ENCODE measurements around the gene ACSM2B.
"Not testable (repeated sequence)": the region's sequence is repeated elsewhere in the genome, so short reads cannot be mapped to it uniquely, and the experiment has no call there.

Gene ACSM2B, protein sequence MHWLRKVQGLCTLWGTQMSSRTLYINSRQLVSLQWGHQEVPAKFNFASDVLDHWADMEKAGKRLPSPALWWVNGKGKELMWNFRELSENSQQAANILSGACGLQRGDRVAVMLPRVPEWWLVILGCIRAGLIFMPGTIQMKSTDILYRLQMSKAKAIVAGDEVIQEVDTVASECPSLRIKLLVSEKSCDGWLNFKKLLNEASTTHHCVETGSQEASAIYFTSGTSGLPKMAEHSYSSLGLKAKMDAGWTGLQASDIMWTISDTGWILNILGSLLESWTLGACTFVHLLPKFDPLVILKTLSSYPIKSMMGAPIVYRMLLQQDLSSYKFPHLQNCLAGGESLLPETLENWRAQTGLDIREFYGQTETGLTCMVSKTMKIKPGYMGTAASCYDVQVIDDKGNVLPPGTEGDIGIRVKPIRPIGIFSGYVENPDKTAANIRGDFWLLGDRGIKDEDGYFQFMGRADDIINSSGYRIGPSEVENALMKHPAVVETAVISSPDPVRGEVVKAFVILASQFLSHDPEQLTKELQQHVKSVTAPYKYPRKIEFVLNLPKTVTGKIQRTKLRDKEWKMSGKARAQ

DNA sequence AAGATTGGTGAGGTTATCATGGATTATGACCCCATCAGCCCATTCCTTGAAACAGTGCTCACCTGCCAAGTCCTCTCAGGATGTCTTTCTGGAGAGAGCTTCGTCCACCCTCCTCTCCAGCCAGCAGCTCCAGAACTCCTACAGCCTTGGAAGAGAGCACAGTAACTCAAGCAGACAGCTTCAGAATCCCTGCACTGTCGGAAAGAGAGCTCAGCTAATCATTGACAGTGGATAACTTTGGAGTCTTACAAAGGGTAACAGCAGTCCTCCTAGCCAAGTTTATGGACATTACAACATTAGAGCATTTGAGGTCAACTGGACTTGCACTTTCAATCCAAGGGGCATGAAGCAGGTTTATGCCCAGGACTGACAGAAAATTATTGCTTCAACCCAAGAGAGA lies at the start of gene ACSM2B:
Gene ACSM2B (minus strand): TSS at position 223 of the 400 bp plus-strand sequence. CDS start 11,522 bp downstream, outside the sequence.
- not testable (repeated sequence) for DNase-seq (ENCODE audit: low read depth, low spot score); H3K27ac ChIP-seq

DNA sequence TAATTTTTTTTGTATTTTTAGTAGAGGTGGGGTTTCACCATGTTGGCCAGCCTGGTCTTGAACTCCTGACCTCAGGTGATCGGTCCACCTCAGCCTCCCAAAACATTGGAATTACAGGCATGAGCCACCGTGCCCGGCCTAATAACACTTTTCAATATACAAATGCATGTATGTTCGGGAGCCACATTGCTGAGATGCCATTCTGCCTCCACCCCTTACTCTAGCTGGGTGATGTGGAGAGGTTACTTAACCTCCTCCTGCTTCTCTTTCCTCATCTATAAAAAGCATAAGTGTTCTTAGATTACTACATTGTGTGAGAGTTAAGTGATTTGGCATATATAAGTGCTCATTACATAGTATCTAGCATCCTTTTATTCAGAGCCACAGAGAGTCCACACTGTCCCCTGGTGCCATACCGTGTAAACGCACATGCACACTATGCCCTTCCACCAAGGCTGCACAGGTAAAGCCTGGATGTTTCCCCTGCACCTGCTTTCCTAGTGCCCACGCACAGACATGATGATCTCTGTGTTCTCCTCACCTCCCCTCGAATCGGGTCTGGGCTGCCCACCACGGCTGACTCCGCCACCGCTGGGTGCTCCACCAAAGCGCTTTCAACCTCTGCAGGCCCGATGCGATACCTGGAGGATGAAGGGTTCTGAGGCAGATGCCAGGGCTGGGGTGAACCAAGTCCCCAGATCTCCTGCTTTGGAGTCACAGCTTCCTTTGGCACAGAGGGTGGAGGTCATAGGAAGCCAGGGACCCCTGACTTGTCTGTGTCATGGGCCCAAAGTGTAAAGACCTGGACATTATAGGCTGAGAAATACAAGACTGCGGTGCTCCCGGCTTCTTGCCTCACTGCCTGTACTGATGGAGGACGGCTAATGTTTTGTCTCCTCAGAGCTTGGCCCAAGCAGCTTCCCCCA lies 49.0 kb upstream of the ACSM2B start:
- no peak overlapping the region for H3K27ac ChIP-seq
- no peak for DNase-seq (ENCODE audit: low read depth, low spot score)

DNA sequence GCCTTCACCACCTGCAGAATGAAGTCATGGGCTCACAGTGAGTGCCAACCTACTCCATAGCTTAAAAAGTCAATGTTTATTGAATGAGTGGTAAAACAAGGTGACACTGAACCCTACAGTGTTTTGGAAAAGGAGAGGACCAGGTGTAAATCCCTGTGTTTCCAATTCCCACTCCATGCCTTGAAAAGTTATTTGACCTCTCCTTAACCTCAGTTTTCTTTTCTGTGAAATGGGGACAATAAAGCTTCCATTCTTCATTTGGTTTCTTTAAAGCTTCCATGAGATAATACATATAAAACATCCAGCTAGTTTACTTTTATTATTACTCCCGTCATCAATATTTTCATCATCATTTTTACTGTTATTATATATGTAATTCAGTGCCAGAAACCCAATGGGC lies 48.0 kb upstream of the ACSM2B start:
- no peak for DNase-seq (ENCODE audit: low read depth, low spot score)

DNA sequence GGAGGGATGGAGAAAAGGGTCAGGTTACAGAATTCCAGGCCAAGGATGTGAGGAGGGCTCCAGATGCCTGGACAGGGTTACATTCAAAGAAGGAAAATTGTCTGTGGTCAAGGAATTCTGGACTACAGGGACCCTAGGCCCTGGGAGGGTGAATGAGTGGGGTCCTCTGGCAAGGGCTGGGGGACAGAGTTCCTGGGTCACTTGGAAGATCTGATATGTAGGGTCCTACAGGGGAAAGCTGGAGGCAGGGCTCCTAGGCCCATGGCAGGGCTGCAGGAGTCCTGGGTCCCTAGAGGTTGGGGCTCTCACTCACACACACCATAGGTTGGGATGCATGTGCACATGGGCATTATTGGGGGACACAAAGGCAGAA lies 46.3 kb upstream of the ACSM2B start:
- DNase-seq (ENCODE audit: low read depth, low spot score), result no peak
- no peak overlapping the region for H3K27ac ChIP-seq

More for the DNA sequence above, 48.0 kb upstream of the ACSM2B start:
- H3K27ac ChIP-seq, result no peak overlapping the region

DNA sequence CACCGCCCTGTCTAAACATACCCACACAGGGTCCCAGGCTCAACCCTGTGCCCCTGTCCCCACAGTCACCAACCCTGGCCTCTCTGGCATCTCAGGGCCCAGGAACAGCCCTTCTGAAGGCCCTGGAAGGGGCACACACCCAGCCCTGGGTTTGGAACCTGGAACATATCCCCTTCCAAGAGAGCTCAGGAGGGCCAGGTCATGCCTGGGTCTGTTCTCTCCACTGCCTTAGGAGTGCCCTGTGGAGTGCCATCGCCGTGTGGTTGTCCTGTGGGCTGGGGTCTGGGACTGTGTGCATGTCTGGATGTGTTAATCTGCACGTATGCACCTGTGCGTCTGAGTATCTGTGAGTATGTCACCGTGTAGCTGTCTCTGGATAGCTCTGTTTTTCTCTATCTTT lies 45.2 kb upstream of the ACSM2B start:
- no peak overlapping the region for H3K27ac ChIP-seq
- no peak for DNase-seq (ENCODE audit: low read depth, low spot score)

DNA sequence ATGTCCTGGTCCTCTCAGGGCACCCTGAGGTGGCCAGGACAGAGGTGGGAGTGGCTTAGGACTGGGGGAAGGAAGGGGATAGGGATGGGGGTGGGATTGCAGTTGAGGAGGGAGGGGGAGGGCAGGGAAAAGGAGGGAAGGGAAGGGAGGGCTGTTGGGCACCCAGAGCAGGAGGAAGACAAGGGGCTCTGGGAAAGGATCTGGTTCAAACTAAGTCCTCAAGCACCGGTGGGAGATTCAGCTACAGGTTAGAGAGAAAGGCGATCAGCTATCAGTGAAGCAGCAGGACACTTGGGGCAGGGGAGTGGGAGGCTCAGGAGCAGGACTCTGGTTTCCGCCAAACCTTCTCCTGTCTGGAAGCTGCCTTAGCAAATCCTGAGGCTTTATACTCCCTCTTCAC lies 44.6 kb upstream of the ACSM2B start:
- no peak for DNase-seq (ENCODE audit: low read depth, low spot score)
- H3K27ac ChIP-seq, result no peak overlapping the region

DNA sequence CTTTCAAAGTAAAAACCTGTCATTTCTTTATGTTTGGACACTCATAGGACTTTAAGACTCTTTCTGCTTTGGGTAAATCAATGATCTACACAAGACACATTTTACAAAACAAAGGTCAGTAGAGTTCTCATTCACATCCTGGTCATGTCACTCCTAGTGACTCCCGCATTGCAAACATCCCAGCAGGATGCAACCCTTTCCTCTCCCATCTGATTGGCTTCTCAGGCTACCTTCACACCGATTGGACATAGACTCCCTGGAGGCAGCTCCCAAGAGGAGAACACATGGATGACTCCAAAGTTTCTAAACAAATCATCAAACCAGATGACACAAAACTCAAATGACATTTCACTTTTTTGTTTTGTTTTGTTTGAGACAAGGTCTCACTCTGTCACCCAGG lies 43.8 kb upstream of the ACSM2B start:
- no peak overlapping the region for H3K27ac ChIP-seq
- no peak for DNase-seq (ENCODE audit: low read depth, low spot score)

DNA sequence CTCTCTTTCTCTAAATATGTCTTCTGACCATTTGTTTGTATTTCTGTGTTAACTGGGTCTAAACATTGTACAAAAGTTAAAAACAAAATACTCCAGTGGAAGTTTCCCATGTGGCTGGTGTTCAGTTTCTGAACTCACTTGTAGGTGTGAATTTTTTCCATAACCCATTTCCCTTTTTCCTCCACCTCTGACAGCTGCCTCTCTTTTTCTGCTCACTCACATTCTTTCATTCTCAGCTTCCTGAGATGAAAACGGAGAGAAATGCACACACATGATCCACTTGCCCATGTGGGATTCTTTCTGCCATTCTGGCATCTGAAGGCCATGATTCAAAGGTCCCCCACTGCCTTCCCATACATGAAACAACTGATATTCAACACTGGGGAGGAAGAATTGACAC lies 41.1 kb upstream of the ACSM2B start:
- DNase-seq (ENCODE audit: low read depth, low spot score), result no peak
- no peak overlapping the region for H3K27ac ChIP-seq

DNA sequence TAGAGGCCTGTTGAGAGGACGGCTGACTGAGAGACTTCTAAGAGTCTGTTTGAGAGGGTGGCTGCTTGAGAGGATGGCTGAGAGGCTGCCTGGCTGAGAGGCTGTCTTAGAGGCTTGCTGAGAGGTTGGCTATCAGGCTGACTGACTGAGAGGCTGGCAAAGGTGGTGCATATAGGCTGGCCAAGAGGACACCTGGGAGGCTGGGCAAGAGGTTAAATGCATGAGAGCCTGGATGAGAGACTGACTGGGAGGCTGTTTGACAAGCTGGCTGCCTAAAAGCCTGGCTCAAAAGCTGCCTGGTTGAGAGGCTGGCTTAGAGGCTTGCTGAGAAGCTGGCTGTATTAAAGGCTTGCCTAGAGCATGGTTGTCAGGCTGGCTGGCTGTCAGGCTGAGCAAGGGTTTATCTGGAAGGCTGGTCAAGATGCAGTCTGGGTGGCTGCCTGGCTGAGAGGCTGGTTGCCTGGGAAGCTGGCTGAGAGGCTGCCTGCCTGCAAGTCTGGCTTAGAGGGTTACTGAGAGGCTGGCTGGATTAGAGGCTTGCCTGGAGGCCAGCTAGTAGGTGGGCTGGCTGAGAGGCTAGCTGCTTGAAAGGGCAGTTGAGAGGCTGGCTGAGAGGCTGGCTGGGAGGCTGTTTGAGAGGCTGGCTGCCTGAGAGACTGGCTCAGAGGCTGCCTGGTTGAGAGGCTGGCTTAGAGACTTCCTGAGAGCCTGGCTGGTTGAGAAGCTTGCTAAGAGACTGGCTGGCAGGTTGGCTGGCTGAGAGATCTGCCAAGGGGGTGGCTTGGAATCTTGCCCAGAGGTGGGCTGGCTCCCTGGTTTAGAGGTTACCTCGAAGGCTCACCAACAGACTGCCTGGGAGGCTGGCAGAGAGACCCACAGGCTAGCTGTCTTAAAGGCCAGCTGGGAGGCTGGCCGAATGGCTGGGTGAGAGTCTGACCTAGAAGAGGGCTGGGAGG lies 38.3 kb upstream of the ACSM2B start:
- no peak overlapping the region for H3K27ac ChIP-seq
- DNase-seq (ENCODE audit: low read depth, low spot score), result no peak

DNA sequence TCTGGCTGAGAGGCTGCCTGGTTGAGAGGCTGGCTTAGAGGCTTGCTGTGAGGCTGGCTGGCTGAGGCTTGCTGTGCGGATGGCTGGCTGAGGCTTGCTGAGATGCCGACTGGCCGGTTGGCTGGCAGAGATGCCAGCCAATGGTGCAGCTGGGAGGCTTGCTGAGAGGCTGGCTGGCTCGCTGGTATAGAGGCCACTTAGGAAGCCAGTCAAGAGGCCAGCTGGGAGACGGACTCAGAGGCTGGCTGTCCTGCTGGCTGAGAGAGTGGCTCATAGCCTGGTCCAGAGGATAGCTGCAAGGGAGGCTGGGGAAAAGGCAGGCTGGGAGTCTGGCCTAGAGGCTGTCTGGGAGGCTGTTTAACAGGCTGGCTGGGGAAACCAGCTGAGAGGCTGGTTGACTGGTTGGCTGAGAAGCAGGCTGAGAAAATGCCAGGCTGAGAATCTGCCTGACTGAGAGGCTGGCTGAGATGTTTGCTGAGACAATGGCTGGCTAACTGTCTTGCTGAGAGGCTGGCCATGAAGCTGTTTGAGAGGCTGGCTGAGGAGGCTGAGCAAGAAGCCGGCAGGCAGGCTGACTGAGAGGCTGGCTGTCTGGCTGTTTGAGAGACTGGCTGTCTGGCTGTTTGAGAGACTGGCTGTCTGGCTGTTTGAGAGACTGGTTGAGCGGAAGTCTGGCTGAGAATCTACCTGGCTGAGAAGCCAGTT lies 37.5 kb upstream of the ACSM2B start:
- DNase-seq (ENCODE audit: low read depth, low spot score), result no peak
- no peak overlapping the region for H3K27ac ChIP-seq

DNA sequence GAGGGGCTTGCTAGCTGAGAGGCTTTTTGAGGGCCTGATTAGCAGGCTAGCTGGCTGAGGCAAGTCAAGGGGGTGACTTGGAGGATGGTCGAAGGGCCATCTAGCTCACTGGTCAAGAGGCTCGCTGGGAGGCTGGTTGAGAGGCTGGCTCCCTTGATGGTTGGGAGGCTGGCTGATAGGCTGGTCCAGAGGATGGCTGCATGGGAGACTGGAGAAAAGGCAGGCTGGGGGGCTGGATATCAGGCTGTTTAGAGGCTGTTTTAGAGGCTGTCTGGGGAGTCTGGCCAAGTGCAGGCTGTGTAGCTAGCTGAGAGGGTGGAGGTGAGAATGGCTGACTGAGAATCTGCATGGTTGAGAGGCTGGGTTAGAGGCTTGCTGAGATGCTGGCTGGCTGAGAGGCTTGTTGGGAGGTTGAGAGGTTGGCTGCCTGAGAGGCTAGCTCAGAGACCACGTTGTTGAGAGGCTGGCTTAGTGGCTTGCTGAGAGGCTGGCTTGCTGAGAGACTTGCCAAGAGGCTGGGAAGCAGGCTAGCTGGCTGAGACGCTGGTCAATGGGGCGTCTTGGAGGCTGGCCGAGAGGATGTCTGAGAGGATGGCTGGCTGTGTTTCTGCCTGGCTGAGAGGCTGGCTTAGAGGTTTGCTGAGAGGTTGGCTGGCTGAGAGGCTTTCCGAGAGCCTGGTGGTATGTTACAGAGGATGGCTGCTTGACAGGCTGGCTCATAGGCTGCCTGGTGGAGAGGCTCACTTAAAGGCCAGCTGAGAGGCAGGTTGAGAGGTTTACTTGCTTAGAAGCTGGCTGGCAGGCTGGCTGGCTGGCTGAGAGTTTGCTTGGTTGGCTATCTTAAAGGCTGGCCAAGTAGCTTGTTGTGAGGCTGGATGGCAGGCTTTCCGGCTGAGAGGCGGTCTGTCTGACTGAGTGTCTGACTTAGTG lies 36.6 kb upstream of the ACSM2B start:
- no peak overlapping the region for H3K27ac ChIP-seq
- no peak for DNase-seq (ENCODE audit: low read depth, low spot score)

DNA sequence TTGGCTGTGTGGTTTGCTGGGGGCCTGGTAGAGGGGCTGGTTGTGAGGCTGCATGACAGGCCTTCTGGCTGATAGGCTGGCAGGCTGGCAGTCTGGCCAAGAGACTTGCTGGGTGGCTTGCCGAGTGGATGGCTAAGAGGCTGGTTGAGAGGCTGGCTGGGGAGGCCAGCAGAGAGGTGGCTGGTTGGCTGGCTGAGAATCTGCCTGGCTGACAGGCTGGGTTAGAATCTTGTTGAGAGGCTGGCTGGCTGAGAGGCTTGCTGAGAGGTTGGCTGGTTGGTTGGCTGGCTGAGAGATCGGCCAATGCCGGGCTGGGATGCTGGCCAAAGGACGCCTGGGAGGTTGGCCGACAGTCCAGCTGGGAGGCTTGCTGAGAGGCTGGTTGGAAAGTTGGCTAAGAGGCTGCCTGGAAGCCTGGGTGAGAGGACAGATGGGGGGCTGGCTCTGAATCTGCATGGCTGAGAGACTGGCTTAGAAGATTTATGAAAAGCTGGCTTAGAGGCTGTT lies 35.9 kb upstream of the ACSM2B start:
- no peak for DNase-seq (ENCODE audit: low read depth, low spot score)
- H3K27ac ChIP-seq, result no peak overlapping the region

DNA sequence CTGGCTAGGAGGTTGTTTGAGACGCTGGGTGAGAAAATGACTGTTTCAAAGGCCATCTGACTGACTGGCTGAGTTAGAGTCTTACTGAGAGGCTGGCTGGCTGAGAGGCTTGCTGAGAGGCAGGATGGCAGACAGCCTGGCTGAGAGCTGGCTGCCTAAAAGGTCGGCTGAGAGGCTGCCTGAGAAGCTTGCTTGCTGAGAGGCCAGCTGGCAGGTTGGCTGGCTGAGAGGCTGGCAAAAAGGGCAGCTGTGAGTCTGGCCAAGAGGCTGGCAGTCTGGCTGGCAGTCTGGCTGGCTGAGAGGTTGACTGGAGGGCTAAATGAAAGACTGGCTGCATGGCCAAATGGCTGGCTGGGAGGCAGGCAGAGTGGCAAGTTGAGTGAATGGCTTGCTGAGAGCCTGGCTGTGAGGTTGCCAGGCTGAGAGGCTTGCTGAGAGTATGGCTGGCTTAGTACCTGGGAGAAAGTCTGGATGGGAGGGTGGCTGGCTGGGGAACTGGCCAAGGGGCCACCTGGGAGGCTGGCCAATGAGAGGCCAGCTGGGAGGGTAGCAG lies 35.3 kb upstream of the ACSM2B start:
- DNase-seq (ENCODE audit: low read depth, low spot score), result no peak
- H3K27ac ChIP-seq, result no peak overlapping the region

DNA sequence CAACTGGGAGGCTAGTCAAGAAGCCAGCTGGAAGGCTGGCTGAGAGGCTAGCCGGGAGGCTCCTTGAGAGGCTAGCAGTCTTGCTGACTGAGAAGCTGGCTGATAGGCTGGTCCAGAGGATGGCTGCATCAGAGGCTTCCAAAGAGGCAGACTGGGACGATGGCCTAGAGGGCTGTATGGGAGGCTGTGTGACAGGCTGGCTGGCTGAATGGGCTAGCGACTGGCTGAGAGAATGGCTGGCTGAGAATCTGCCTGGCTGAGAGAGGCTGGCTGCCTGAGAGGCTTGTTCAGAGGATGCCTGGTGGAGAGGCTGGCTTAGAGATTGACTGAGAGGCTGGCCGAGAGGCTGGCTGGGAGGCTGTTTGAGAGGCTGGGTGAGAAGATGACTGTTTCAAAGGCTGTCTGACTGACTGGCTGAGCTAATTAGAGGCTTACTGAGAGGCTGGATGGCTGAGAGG lies 34.8 kb upstream of the ACSM2B start:
- no peak for DNase-seq (ENCODE audit: low read depth, low spot score)
- no peak overlapping the region for H3K27ac ChIP-seq

DNA sequence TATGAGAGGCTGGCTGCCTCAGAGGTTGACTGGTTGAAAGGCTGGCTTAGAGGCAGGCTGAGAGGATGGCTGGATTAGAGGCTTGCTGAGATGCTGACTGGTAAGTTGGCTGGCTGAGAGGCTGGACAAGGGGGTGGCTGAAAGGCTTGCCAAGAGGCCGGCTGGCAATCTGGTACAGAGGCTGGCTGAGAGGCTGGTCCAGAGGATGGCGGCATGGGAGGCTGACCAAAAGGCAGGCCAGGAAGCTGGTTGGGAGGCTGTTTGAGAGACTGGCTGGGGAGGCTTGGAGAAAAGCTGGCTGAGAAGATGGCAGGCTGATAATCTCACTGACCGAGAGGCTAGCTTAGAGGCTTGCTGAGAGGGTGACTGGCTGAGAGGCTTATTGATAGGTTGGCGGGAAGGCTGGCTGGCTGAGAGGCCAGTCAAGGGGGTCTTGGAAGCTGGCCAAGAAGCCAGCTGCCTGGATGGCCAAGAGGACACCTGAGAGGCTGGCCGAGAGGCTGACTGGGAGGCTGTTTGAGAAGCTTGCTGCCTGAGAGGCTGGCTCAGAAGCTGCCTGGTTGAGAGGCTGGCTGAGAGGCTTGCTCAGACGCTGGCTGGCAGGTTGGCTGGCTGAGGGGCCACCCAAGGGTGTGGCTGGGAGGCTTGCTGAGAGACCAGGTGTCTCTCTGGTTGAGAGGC lies 34.2 kb upstream of the ACSM2B start:
- H3K27ac ChIP-seq, result no peak overlapping the region
- no peak for DNase-seq (ENCODE audit: low read depth, low spot score)

DNA sequence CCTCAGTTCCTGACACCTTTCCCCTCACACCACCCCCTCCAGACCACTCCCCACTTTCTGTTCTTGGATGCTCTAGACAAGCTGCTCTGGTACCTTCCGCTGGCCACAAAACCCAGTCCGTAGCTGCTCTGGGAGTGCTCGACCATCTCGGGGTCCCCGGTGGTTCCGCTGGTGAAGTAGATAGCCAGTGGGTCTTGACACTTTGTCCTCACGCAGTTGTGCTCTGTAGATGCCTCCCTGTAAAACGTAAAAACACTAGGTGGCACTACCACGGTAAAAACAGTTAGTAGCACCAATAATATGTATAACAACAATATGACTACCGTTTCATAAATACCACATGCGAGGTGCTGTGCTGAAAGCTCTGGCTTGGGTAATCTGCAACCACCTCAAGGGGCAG lies 26.0 kb upstream of the ACSM2B start:
- H3K27ac ChIP-seq; DNase-seq (ENCODE audit: low read depth, low spot score): not testable (repeated sequence)

DNA sequence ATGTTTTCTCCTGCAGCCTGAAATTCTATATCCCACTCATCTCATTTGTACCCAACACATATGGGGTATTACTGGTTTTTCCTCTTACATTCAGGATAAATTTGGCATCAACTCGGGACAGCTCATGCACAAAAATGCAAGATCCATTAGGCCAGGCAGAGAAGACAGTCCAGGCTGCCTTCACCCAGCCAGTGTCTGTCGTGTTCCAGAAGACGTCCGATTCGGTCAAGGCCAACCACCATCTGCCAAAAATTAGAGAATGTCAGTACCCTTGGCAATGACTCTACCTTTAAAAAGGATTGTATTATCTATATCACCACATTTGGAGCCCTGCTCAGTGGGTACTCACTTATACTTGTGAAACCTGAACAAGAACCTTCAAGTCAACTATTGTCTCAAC lies 23.3 kb upstream of the ACSM2B start:
- H3K27ac ChIP-seq; DNase-seq (ENCODE audit: low read depth, low spot score): not testable (repeated sequence)

All from epithelial cell of prostate (primary cell).